Neural crest cell (in vitro differentiated cells): ENCODE results near the gene PSMG1. TPM values are rescaled to one million over a fixed set of nuclear protein-coding genes. Genes with fewer than 3 reads are reported as not detected.
A peak's percentile ranks its signal among the peaks of the same experiment; 100 is the strongest.
"Not testable (repeated sequence)": the region's sequence is repeated elsewhere in the genome, so short reads cannot be mapped to it uniquely, and the experiment has no call there.

Experiments
- DNase-seq: peaks from one replicate; pipeline ENCODE4 v3.0.0; 2021; ENCODE audit warnings: low read depth, mixed read lengths, low spot score
- H3K27ac Mint-ChIP-seq: one replicate; pipeline ENCODE4 v1.8.0; 2021; ENCODE audit warnings: mild to moderate bottlenecking, mixed read lengths; ENCODE audit not compliant: unreplicated experiment
- H3K27me3 Mint-ChIP-seq: 2 replicates; pipeline ENCODE4 v1.8.0; 2021; ENCODE audit warnings: low read depth, mild to moderate bottlenecking, mixed read lengths
- H3K36me3 Mint-ChIP-seq: 2 replicates; pipeline ENCODE4 v1.8.0; 2021; ENCODE audit warnings: low read depth, mild to moderate bottlenecking, mixed read lengths
- H3K4me1 Mint-ChIP-seq: 2 replicates; pipeline ENCODE4 v1.8.0; 2021; ENCODE audit warnings: mixed read lengths
- H3K4me3 Mint-ChIP-seq: one replicate; pipeline ENCODE4 v1.8.0; 2021; ENCODE audit warnings: mild to moderate bottlenecking, mixed read lengths
- H3K9me3 Mint-ChIP-seq: 2 replicates; pipeline ENCODE4 v1.8.0; 2021; ENCODE audit warnings: mixed read lengths
- long read RNA-seq: library from polyadenylated mRNA; unstranded; transcript quantifications from one replicate; pipeline ENCODE4 v2.0.0, GENCODE V29; 2020
- total RNA-seq: library from RNA; stranded (reverse); gene quantifications from 2 replicates; pipeline ENCODE4 v1.2.1, GENCODE V29; 2021
- TF ChIP-seq, protein P1 (sequence below): fragments of 200-600 bp; sonication (generic); conservative IDR thresholded peaks from 2 replicates; pipeline ENCODE4 v1.5.0; 2021; ENCODE audit warnings: antibody characterized with exemption, mild to moderate bottlenecking

The PSMG1 gene, protein sequence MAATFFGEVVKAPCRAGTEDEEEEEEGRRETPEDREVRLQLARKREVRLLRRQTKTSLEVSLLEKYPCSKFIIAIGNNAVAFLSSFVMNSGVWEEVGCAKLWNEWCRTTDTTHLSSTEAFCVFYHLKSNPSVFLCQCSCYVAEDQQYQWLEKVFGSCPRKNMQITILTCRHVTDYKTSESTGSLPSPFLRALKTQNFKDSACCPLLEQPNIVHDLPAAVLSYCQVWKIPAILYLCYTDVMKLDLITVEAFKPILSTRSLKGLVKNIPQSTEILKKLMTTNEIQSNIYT
- 71.2 and 76.4 TPM in 2 replicates for total RNA-seq
- long read RNA-seq, transcript PSMG1-201 (7 exons, 2,154 nt), result major isoform, 53 of 64 reads
- long read RNA-seq, partial matches to known transcripts, result 1 of 64 reads
- long read RNA-seq, other reads (novel, unspliced or antisense), result 10 of 64 reads

- H3K4me1 Mint-ChIP-seq, result peaks cover 30% of the 10 kb centered on the region
These were observed at the start of gene PSMG1 for GRCh38 chr21:39183272-39184049. PSMG1 (minus strand) TSS chr21:39183451; CDS start chr21:39183385, 66 bp downstream.

GRCh38 chr21:39232861-39233291 is 49.6 kb upstream of the PSMG1 start:
- Mint-ChIP-seq H3K4me3 (no peak overlapping the region), H3K27ac (no peak overlapping the region), H3K27me3 (no peaks in the 10 kb centered on the region), H3K9me3 (no peaks in the 10 kb centered on the region), H3K36me3 (peaks cover 19% of the 10 kb centered on the region), H3K4me1 (no peaks in the 10 kb centered on the region)
- TF ChIP-seq, protein P1, sequence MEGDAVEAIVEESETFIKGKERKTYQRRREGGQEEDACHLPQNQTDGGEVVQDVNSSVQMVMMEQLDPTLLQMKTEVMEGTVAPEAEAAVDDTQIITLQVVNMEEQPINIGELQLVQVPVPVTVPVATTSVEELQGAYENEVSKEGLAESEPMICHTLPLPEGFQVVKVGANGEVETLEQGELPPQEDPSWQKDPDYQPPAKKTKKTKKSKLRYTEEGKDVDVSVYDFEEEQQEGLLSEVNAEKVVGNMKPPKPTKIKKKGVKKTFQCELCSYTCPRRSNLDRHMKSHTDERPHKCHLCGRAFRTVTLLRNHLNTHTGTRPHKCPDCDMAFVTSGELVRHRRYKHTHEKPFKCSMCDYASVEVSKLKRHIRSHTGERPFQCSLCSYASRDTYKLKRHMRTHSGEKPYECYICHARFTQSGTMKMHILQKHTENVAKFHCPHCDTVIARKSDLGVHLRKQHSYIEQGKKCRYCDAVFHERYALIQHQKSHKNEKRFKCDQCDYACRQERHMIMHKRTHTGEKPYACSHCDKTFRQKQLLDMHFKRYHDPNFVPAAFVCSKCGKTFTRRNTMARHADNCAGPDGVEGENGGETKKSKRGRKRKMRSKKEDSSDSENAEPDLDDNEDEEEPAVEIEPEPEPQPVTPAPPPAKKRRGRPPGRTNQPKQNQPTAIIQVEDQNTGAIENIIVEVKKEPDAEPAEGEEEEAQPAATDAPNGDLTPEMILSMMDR, result no peak
- no peak for DNase-seq

More at GRCh38 chr21:39183272-39184049, at the start of gene PSMG1:
- Mint-ChIP-seq H3K9me3 (no peaks in the 10 kb centered on the region), H3K4me3 (peak within 1 kb of the TSS; percentile 97), H3K27me3 (peaks cover 5% of the 10 kb centered on the region), H3K27ac (peak within 1 kb of the TSS; percentile 98), H3K36me3 (peaks cover 13% of the 10 kb centered on the region)
- DNase-seq, result peak; percentile 85
- TF ChIP-seq, protein P1, result no peak

- peaks cover 8% of the 10 kb centered on the region for H3K4me1 Mint-ChIP-seq
- TF ChIP-seq, protein P1, result no peak
- H3K36me3 Mint-ChIP-seq, result peaks cover 6% of the 10 kb centered on the region
- no peaks in the 10 kb centered on the region for H3K27me3 Mint-ChIP-seq
- no peak for DNase-seq
- H3K9me3 Mint-ChIP-seq, result no peaks in the 10 kb centered on the region
- no peak overlapping the region for H3K27ac Mint-ChIP-seq
- H3K4me3 Mint-ChIP-seq, result no peak overlapping the region
These were observed 41.7 kb upstream of the PSMG1 start for GRCh38 chr21:39224930-39225329.

GRCh38 chr21:39221997-39222486 is 38.8 kb upstream of the PSMG1 start:
- Mint-ChIP-seq H3K9me3 (no peaks in the 10 kb centered on the region), H3K27me3 (no peaks in the 10 kb centered on the region), H3K4me3 (no peak overlapping the region), H3K27ac (no peak overlapping the region), H3K36me3 (peaks cover 6% of the 10 kb centered on the region), H3K4me1 (peaks cover 8% of the 10 kb centered on the region)
- TF ChIP-seq, protein P1, result no peak
- no peak for DNase-seq

DNA sequence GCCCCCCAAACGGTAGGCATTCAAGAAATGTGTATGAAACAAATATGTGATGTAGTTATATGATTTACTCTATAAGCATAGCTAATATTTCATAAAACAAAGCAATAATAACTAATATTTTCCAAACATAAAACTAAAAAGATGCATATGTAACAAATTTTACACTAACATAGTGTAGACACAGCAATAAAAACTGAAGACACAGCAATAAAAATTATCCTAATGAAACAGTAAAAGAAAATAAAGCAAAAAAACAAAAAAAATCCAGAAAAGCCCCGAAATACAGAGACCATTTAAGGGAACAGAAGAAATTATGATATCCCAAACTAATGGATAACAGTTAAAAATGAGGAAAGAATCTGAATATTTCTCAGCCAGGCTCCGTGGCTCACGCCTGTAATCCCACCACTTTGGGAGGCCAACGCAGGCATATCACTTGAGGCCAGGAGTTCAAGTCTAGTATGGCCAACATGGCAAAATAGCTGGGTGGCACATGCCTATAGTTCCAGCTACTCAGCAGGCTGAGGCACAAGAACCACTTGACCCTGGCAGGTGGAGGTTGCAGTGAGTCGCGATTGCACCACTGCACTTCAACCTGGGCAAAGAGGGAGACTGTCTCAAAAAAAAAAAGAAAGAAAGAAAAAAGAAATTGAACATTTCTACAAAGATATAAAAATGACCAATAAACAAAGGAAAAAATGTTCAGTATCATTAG is 38.2 kb upstream of the PSMG1 start:
- H3K36me3 Mint-ChIP-seq, result peaks cover 6% of the 10 kb centered on the region
- H3K4me1 Mint-ChIP-seq, result peaks cover 8% of the 10 kb centered on the region
- no peak overlapping the region for H3K27ac Mint-ChIP-seq
- TF ChIP-seq, protein P1, result no peak
- no peak overlapping the region for H3K4me3 Mint-ChIP-seq
- no peaks in the 10 kb centered on the region for H3K9me3 Mint-ChIP-seq
- no peaks in the 10 kb centered on the region for H3K27me3 Mint-ChIP-seq
- no peak for DNase-seq

- H3K9me3 Mint-ChIP-seq, H3K36me3 Mint-ChIP-seq: not testable (repeated sequence)
These were observed 37.6 kb upstream of the PSMG1 start for GRCh38 chr21:39220875-39221274.

More at GRCh38 chr21:39220875-39221274, 37.6 kb upstream of the PSMG1 start:
- DNase-seq, H3K27ac Mint-ChIP-seq, H3K4me1 Mint-ChIP-seq, H3K4me3 Mint-ChIP-seq, H3K27me3 Mint-ChIP-seq: not testable (repeated sequence)
